Activated T-helper 17 cell treated with anti-CD3 and anti-CD28 coated beads, Interleukin-2, amount 50 U/mL, for 72 hours (primary cell): ENCODE data around the gene KIF25. TPM values are rescaled to one million over a fixed set of nuclear protein-coding genes. Genes with fewer than 3 reads are reported as not detected.
A peak's percentile ranks its signal among the peaks of the same experiment; 100 is the strongest.

Source experiments
- ATAC-seq: fragments of 150-1000 bp; cut with Tn5 transposase; replicated peaks from 2 replicates; pipeline ENCODE4 v1.10.0; 2021; ENCODE audit warnings: mild to moderate bottlenecking, moderate library complexity
- H3K27ac Mint-ChIP-seq: one replicate; pipeline ENCODE4 v1.8.0; 2022; ENCODE audit warnings: mixed read lengths
- H3K27me3 Mint-ChIP-seq: one replicate; pipeline ENCODE4 v1.8.0; 2022; ENCODE audit warnings: mixed read lengths
- H3K36me3 Mint-ChIP-seq: one replicate; pipeline ENCODE4 v1.8.0; 2022; ENCODE audit warnings: low read depth, mild to moderate bottlenecking, mixed read lengths
- H3K4me1 Mint-ChIP-seq: one replicate; pipeline ENCODE4 v1.8.0; 2022; ENCODE audit warnings: mixed read lengths
- H3K4me3 Mint-ChIP-seq: one replicate; pipeline ENCODE4 v1.8.0; 2022; ENCODE audit warnings: mild to moderate bottlenecking, mixed read lengths
- H3K9me3 Mint-ChIP-seq: one replicate; pipeline ENCODE4 v1.8.0; 2022; ENCODE audit warnings: mixed read lengths
- total RNA-seq, 2 donors: library from RNA; stranded (reverse); gene quantifications; one replicate each; pipeline ENCODE4 v1.2.3, GENCODE V29; 2022

Gene KIF25
- total RNA-seq, 2 donors from 2014 or later, result 1.8 TPM; not detected in 1

GRCh38 chr6:167980911-167981580 lies 16.4 kb upstream of the KIF25 start:
- Mint-ChIP-seq H3K27me3 (no peaks in the 10 kb centered on the region), H3K36me3 (no peaks in the 10 kb centered on the region), H3K27ac (no peak overlapping the region), H3K4me1 (no peaks in the 10 kb centered on the region), H3K9me3 (no peaks in the 10 kb centered on the region), H3K4me3 (no peak overlapping the region)
- ATAC-seq, result no peak

- H3K4me1 Mint-ChIP-seq, result no peaks in the 10 kb centered on the region
Measured at GRCh38 chr6:167981916-167982462, 15.5 kb upstream of the KIF25 start.

GRCh38 chr6:167984144-167984719 lies 13.2 kb upstream of the KIF25 start:
- ATAC-seq, result no peak
- Mint-ChIP-seq H3K27me3 (no peaks in the 10 kb centered on the region), H3K9me3 (no peaks in the 10 kb centered on the region), H3K4me1 (no peaks in the 10 kb centered on the region), H3K4me3 (no peak overlapping the region), H3K27ac (no peak overlapping the region), H3K36me3 (no peaks in the 10 kb centered on the region)

More at GRCh38 chr6:167981916-167982462, 15.5 kb upstream of the KIF25 start:
- Mint-ChIP-seq H3K36me3 (no peaks in the 10 kb centered on the region), H3K27me3 (no peaks in the 10 kb centered on the region), H3K27ac (no peak overlapping the region), H3K9me3 (no peaks in the 10 kb centered on the region), H3K4me3 (no peak overlapping the region)
- ATAC-seq, result no peak

DNA sequence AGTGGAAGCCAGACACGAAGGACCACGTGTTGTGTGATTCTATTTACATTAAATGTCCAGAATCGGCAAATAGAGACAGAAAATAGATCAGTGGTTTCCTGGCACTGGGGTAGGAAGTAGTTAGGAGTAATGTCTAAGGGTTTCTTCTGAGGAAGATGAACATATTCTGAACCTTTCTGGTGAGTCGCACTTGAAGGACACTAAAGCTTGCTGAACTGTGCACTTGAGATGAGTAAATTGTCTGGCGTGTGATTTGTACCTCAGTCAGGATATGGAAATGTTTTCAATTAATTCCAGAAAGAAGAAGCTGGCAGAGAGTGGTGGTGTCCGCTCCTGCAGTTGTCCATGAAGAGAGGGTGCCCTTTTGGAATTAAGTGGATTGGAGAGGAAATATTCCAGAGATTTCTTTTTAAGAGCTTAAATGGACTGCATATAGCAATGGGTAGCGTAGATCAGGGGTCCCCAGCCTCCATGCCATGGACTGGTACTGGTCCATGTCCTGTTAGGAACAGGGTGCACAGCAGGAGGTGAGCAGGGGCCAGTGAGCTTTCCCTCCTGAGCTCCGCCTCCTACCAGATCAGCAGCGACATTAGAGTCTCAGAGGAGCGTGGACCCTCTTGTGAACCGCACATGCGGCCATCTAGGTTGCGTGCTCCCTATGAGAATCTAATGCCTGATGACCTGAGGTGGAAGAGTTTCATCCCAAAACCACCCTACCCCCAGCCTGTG lies 12.4 kb upstream of the KIF25 start:
- no peaks in the 10 kb centered on the region for H3K36me3 Mint-ChIP-seq
- no peaks in the 10 kb centered on the region for H3K27me3 Mint-ChIP-seq
- no peak for ATAC-seq
- no peaks in the 10 kb centered on the region for H3K4me1 Mint-ChIP-seq
- H3K27ac Mint-ChIP-seq, result no peak overlapping the region
- no peaks in the 10 kb centered on the region for H3K9me3 Mint-ChIP-seq
- no peak overlapping the region for H3K4me3 Mint-ChIP-seq

- Mint-ChIP-seq H3K9me3 (no peaks in the 10 kb centered on the region), H3K27ac (no peak overlapping the region), H3K36me3 (no peaks in the 10 kb centered on the region), H3K4me3 (no peak overlapping the region), H3K4me1 (no peaks in the 10 kb centered on the region), H3K27me3 (no peaks in the 10 kb centered on the region)
- no peak for ATAC-seq
Measured at GRCh38 chr6:167985911-167986595, 11.4 kb upstream of the KIF25 start.

- H3K9me3 Mint-ChIP-seq, result no peaks in the 10 kb centered on the region
- no peak for ATAC-seq
- H3K27ac Mint-ChIP-seq, result peak overlapping the region; percentile 34
- H3K4me1 Mint-ChIP-seq, result no peaks in the 10 kb centered on the region
- H3K36me3 Mint-ChIP-seq, result no peaks in the 10 kb centered on the region
- no peak overlapping the region for H3K4me3 Mint-ChIP-seq
- H3K27me3 Mint-ChIP-seq, result no peaks in the 10 kb centered on the region
Measured at GRCh38 chr6:167987396-167988153, 9.9 kb upstream of the KIF25 start.

DNA sequence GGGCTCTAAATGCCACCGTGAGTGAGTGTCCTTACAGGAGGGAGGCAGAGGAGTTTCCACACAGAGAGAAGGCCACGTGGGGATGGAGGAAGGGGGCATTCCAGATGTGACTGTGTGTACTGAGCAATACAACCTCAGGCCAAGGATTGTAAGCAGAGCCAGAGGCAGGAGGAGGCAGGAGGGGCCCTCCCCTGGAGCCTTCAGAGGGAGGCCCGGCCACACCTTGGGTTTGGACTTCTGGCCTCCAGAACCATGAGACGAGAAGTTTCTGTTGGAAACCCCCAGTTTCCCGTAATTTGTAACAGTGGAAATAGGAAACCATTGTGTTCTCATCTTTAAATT lies 9.3 kb upstream of the KIF25 start:
- peak overlapping the region; percentile 34 for H3K27ac Mint-ChIP-seq
- no peak for ATAC-seq
- no peaks in the 10 kb centered on the region for H3K27me3 Mint-ChIP-seq
- no peaks in the 10 kb centered on the region for H3K36me3 Mint-ChIP-seq
- no peaks in the 10 kb centered on the region for H3K4me1 Mint-ChIP-seq
- no peaks in the 10 kb centered on the region for H3K9me3 Mint-ChIP-seq
- H3K4me3 Mint-ChIP-seq, result no peak overlapping the region

GRCh38 chr6:167988945-167989841 lies 8.3 kb upstream of the KIF25 start:
- no peaks in the 10 kb centered on the region for H3K4me1 Mint-ChIP-seq
- ATAC-seq, result no peak
- no peak overlapping the region for H3K27ac Mint-ChIP-seq
- no peaks in the 10 kb centered on the region for H3K36me3 Mint-ChIP-seq
- no peaks in the 10 kb centered on the region for H3K27me3 Mint-ChIP-seq
- no peaks in the 10 kb centered on the region for H3K9me3 Mint-ChIP-seq
- H3K4me3 Mint-ChIP-seq, result no peak overlapping the region

GRCh38 chr6:167990016-167990945 lies 7.2 kb upstream of the KIF25 start:
- no peaks in the 10 kb centered on the region for H3K36me3 Mint-ChIP-seq
- no peak overlapping the region for H3K27ac Mint-ChIP-seq
- H3K9me3 Mint-ChIP-seq, result no peaks in the 10 kb centered on the region
- no peaks in the 10 kb centered on the region for H3K27me3 Mint-ChIP-seq
- ATAC-seq, result no peak
- H3K4me1 Mint-ChIP-seq, result no peaks in the 10 kb centered on the region
- no peak overlapping the region for H3K4me3 Mint-ChIP-seq

DNA sequence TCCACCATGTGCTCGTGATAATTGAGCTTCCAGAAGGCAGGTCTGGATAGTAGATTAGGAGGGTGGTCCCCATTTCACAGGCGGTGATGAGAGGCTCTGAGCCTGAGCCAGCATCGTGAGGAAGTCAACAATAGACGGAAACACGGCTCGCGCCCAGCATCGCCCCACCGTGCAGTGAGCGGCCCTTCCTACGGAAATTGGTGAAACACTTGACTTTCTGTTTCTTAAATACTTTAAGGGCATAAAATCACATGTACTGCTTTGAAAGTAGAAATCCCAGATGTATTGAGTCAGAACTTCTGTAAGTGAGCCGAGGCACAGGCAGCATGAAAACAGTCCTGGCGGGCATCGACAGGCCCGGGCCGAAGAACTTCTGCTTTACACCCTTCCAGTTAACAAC lies 4.3 kb upstream of the KIF25 start:
- Mint-ChIP-seq H3K4me1 (no peaks in the 10 kb centered on the region), H3K27me3 (no peaks in the 10 kb centered on the region), H3K27ac (no peak overlapping the region), H3K36me3 (no peaks in the 10 kb centered on the region), H3K4me3 (no peak overlapping the region), H3K9me3 (no peaks in the 10 kb centered on the region)
- no peak for ATAC-seq

DNA sequence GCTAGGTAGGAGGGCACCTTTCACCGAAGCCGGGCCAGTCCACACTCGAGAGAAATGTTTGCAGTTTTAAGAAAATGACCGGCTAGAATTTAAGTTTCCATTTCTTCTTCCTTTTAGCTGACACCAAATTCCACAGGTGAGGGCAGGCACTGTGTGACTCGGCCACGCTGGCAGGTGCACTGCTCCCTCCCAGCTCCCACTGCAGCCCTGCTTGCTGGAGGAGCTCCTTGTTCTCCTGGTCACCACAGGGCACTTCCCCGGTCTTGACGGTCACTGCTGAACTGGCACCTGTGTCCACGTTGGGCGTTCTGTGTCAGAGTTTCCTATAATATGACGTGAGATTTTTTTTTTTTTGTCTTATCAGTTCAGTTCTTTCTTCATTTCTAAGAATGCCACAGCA lies 3.6 kb upstream of the KIF25 start:
- ATAC-seq, result no peak
- no peaks in the 10 kb centered on the region for H3K9me3 Mint-ChIP-seq
- no peaks in the 10 kb centered on the region for H3K27me3 Mint-ChIP-seq
- no peaks in the 10 kb centered on the region for H3K36me3 Mint-ChIP-seq
- H3K4me3 Mint-ChIP-seq, result no peak overlapping the region
- no peaks in the 10 kb centered on the region for H3K4me1 Mint-ChIP-seq
- no peak overlapping the region for H3K27ac Mint-ChIP-seq

GRCh38 chr6:167995302-167995701 lies 2.2 kb upstream of the KIF25 start:
- no peak overlapping the region for H3K4me3 Mint-ChIP-seq

More at GRCh38 chr6:167995302-167995701, 2.2 kb upstream of the KIF25 start:
- Mint-ChIP-seq H3K27me3 (no peaks in the 10 kb centered on the region), H3K9me3 (no peaks in the 10 kb centered on the region), H3K36me3 (no peaks in the 10 kb centered on the region), H3K4me1 (no peaks in the 10 kb centered on the region), H3K27ac (no peak overlapping the region)
- no peak for ATAC-seq
